HG03095 (cell line): ENCODE data around the gene NFATC2.

Source experiments
- ATAC-seq: cut with Tn5 transposase; IDR thresholded peaks from one replicate; pipeline ENCODE4 v1.9.1; 2021; ENCODE audit warnings: moderate library complexity; ENCODE audit not compliant: unreplicated experiment

NFATC2 gene

DNA sequence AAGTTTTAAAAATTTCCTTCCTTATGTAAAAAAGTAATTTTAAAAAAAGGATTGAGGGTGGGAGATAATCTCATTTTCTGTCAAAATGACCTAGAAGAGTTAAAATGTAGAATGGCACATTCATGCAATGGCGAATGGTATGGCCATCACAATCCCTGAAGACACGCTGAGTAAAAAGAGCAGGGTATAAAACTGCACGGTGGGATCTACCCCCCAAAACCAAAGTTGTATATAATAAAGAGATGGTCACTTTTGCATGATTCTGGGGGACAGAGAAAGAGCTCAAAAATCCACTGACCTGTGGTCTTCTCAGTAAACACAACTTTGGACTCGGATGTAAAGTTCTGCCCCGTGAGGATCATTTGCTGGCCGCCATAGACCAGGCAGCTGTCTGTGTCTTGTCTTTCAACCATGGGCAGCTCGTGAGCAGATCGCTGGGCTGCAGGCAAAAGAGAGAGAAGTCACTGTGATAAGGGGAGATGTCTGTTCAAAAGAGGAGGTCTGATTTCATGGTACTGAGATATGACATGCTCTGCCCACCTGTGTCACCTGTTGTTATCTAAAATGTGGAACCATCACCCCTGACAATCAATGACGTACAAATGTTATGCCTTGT is 88.2 kb downstream of the NFATC2 start:
- no peak for ATAC-seq

DNA sequence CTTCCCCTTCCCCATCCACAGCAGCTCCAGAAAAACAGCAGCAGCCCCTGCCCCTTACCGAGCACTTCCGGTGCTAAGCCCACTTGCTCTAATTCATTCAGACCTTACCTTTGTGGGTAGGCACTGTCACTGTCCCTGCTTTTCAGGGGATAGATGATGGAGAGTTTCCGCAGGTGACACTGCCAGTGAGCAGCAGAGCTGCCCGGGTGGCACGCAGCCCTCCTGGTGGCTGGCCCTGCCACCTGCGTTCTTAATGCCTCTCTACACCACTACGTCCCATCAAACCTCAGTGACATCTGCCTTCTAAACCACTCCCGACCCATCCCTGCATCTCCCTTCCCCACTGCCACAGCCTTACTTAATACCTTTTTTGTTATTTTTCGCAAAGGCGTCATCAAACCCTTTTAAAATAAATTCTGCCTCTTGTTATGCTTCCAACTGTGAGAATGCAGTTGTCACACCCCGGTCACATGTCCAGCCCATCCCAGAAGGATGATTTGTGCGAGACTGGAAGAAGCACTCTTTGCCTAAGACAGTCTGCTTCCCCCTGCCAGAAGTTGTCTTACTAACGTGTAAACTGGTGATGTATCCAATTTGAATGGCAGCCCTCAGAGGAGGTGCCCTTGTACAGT is 89.7 kb downstream of the NFATC2 start:
- no peak for ATAC-seq

DNA sequence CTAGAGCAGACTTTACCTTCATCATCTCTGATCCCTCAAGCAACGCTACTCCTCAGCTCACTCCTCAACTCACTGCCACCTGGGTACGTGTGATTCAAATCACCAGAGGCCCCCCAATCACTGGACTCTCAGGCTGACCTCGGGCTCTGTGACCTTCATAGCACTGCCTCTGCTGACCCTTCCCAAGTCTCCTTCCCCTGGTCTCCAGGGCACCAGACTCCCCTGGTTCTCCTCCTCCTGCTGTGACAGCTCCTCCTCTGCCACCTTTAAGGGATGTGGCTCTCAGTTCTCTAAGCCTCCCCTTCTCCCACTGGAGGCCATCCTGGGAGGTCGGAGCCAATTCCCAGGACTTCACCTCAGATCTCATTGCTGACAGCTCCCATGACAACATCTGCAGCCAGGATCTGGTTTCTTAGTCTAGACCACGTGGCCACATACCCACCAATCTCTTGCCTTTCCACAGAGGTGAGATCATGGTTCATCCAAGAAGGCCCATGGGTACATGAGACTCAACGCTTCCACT is 90.4 kb downstream of the NFATC2 start:
- ATAC-seq, result no peak

DNA sequence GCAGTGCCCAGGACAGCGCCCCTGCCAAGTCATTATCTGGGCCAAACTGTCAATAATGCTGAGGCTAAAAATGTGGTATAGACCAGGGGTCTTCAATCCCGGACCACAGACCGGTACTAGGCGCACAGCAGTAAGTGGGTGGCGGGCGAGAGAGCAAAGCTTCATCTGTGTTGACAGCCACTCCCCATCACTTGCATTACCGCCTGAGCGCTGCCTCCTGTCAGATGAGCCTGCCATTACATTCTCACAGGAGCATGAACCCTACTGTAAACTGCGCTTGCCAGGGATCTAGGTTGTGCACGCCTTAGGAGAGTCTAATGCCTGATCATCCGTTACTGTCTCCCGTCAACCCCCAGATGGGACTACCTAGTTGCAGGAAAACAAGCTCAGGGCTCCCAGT is 91.0 kb downstream of the NFATC2 start:
- ATAC-seq, result no peak

- ATAC-seq, result no peak
These were observed 91.5 kb downstream of the NFATC2 start for GRCh38 chr20:51450984-51451383.

GRCh38 chr20:51450221-51450712 is 92.3 kb downstream of the NFATC2 start:
- no peak for ATAC-seq

GRCh38 chr20:51449498-51450220 is 92.9 kb downstream of the NFATC2 start:
- no peak for ATAC-seq

DNA sequence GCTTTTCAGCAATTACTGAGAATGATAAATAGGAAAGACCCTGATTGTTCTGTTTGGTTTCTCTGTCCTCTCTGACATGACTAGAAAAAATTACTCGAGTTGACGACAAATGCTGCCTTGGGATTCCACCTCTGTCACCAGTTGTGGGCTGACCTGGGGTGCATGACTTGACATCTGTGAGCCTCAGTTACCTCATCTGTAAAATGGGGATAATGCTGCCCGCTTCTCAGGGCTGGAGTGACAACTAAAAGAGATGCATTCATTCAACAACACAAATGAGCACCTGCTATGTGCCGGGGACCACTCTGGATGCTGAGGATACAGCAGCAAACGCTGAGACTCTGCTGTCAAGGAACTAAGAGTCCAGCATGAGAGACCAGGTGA is 94.8 kb downstream of the NFATC2 start:
- ATAC-seq, result no peak

DNA sequence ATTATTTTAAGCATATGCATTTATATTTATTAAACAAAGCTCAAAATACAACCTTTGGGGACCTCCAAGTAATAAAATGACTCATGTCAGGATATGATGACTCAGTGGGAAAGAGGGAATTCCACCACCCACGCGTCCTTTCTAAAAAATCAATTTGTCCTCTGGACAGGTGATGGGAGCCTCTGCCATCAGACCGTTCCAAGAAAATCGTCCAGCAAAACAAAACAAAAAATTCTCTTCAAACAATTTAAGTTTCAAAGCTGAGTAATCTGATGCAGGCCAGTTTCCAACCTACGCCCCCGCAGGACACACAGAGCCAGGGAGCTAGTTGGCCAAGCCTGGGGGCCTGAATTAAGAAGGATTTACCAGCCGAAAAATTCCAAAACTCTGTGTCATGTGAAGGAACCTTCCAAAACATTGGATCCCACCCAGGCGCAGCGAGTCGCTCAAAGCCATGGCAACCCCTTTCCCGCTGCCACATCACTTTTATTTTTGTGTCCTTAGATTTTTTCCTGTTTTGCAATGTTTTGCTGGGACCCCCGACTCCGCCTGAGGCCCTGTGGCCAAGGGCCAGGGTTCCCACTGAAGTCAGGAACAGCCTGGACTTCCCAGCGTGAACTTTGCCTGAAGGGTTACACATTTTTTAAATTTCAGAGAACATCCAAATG is 95.3 kb downstream of the NFATC2 start:
- no peak for ATAC-seq

- ATAC-seq, result no peak
These were observed 95.9 kb downstream of the NFATC2 start for GRCh38 chr20:51446656-51447055.

GRCh38 chr20:51446230-51446629 is 96.3 kb downstream of the NFATC2 start:
- no peak for ATAC-seq

DNA sequence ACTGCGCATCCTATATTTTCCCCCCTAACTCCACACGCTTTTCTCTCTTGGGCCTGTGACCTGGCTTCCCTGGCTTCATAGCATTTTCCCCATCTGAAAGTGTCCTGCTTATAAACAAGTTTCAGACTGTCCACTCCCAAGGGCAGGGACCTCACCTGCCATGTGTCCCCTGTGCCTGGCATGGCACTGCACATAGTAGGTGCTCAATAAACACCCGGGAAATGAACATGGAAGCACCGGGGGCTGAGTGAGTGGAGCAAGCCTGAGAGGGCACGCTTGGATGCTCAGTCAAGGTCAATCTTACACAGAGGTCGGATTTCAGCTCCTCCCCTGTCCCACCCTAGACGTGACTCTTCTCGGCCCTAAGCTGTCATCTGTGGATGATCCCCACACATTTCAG is 96.9 kb downstream of the NFATC2 start:
- ATAC-seq, result no peak

DNA sequence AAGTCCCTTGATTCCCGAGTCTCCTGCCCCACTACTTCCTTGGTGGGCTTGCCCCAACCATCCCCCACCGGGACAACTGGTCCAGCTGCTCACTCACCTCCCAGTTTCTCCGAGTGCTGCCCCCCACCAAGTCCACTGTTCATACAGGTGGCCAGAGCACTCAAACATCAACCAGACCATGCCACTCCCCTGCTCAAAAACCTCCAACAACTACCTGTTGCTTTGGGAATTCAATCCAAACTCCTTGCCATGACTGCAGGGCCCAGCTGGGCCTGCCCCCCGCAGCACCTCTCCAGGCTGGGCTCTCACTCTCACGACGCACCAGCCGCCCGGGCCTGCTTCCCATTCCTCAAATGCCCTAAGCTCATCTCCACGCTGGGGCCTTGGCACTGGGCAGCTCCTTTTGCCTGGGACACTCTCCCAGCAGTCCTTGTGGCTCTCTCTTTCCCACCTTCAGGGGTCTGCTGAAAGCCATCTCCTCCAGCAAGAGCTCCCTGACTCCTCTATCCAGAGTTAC is 97.5 kb downstream of the NFATC2 start:
- ATAC-seq, result no peak

- no peak for ATAC-seq
These were observed 98.1 kb downstream of the NFATC2 start for GRCh38 chr20:51444467-51444866.

- no peak for ATAC-seq
These were observed 99.9 kb downstream of the NFATC2 start for GRCh38 chr20:51442602-51443001.

- no peak for ATAC-seq
These were observed 101.9 kb downstream of the NFATC2 start for GRCh38 chr20:51440589-51440988.

- ATAC-seq, result no peak
These were observed 103.3 kb downstream of the NFATC2 start for GRCh38 chr20:51439160-51439689.

- ATAC-seq, result no peak
These were observed 104.4 kb downstream of the NFATC2 start for GRCh38 chr20:51438136-51438535.

DNA sequence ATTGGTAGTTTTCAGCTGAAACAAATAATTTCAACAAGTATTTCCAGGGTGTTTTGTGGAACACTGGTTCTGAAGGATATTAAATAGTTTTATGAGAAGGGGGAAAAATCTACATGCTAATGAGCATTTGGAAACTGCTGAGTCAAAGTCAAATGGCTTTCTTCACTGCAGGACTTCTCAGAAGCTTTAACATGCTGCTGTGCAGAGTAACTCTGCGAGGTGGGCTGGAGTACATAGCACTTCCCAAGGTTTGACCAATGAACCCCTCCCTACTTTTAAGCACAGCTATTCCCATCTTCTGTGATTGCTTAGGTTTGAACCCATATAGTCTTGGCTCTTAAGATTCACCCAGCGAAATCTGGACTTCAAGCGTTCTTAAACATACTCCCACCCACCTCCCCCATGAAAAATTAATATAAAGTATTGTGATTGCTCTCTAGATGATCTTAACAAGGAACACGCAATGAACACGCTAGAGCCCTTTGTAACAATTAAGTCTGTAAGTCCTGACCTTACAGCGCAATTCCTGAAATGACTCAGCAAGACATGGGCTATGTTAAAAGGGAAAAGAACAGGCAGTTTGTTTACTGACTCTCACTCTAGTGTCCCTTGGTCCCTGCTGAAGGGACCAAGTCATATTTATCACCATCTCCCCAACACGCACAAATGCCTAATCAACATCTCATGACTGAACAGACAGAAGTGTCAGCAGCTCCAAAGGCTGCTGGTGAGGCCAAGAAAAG is 105.2 kb downstream of the NFATC2 start:
- no peak for ATAC-seq

DNA sequence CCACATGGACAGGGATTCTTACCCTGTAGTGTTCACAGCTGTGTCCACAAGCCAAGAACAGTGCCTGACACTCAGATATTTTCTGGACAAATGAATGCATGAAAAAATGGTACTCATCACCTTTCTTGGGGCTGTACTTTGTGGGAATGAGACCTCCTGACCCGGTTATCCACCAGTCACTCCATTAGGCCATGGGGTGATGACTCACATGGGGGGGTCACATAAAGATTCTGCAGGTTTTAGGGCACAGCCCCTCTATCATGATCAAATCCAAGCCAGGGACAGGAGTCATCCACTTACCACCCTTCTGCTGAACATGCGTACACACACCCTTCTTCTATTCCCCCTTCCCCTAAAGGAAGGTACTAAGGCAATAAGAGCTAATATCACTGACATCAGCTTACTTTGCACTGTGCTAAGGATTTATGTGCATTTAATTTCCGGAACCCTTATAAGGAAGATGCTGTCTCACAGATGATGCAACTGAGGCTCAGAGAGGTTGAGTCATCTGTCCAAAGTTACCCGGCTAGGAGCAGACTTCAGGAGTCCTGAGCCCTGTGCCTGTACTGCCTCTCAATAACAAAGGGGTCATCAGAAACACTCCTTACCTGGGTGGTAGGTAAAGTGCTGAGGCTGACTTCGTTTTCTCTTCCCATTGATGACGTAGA is 107.8 kb downstream of the NFATC2 start:
- no peak for ATAC-seq
